Measurements from ENCODE around the gene MRPS31. TPM values are rescaled to one million over a fixed set of nuclear protein-coding genes. Genes with fewer than 3 reads are reported as not detected.

MRPS31 gene
- total RNA-seq, 1 experiment from 2014 or later: 22.8 TPM

- CTCF ChIA-PET: no interaction called here
- no peaks in the 10 kb centered on the region for H3K9me2 ChIP-seq (ENCODE audit: insufficient read depth)
- H3K4me3 ChIP-seq (replicated peaks in 1 of 2; ENCODE audit: low read depth in 1 of 2, low read length in 2 of 2): no peak overlapping the region
- H3K9ac ChIP-seq (ENCODE audit: low read length): no peak overlapping the region
- RAD21 ChIA-PET (ENCODE audit: low non-redundant PET in 1 of 2, low total read pairs in 2 of 2, uncharacterized antibody in 2 of 2, unreplicated experiment in 2 of 2): no interaction called here
- ATAC-seq: no peak
- H3K4me2 ChIP-seq (ENCODE audit: low read length): no peak overlapping the region; the same call in 1 of the 2 replicates
- H3K27me3 ChIP-seq (ENCODE audit: insufficient read depth, low read length): no peaks in the 10 kb centered on the region
- no peaks in the 10 kb centered on the region for H4K20me1 ChIP-seq (ENCODE audit: insufficient read depth)
- no peak for DNase-seq (ENCODE audit: low read depth, low spot score)
- H3K79me2 ChIP-seq (ENCODE audit: insufficient read depth, low read length): no peaks in the 10 kb centered on the region
- TF ChIP-seq ZNF274 (IDR thresholded peaks at IDR 0.05; ENCODE audit: low read depth, low read length): no peak
- no peak for TF ChIP-seq ZFX (IDR thresholded peaks at IDR 0.05)
- TF ChIP-seq, protein P1, sequence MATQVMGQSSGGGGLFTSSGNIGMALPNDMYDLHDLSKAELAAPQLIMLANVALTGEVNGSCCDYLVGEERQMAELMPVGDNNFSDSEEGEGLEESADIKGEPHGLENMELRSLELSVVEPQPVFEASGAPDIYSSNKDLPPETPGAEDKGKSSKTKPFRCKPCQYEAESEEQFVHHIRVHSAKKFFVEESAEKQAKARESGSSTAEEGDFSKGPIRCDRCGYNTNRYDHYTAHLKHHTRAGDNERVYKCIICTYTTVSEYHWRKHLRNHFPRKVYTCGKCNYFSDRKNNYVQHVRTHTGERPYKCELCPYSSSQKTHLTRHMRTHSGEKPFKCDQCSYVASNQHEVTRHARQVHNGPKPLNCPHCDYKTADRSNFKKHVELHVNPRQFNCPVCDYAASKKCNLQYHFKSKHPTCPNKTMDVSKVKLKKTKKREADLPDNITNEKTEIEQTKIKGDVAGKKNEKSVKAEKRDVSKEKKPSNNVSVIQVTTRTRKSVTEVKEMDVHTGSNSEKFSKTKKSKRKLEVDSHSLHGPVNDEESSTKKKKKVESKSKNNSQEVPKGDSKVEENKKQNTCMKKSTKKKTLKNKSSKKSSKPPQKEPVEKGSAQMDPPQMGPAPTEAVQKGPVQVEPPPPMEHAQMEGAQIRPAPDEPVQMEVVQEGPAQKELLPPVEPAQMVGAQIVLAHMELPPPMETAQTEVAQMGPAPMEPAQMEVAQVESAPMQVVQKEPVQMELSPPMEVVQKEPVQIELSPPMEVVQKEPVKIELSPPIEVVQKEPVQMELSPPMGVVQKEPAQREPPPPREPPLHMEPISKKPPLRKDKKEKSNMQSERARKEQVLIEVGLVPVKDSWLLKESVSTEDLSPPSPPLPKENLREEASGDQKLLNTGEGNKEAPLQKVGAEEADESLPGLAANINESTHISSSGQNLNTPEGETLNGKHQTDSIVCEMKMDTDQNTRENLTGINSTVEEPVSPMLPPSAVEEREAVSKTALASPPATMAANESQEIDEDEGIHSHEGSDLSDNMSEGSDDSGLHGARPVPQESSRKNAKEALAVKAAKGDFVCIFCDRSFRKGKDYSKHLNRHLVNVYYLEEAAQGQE (IDR thresholded peaks at IDR 0.05; ENCODE audit: low read depth): no peak
- TF ChIP-seq ELF1 (IDR thresholded peaks at IDR 0.05; ENCODE audit: borderline replicate concordance, low read depth): no peak
- no peak for TF ChIP-seq SRF (IDR thresholded peaks at IDR 0.05; ENCODE audit: low read depth)
- TF ChIP-seq, protein P2, sequence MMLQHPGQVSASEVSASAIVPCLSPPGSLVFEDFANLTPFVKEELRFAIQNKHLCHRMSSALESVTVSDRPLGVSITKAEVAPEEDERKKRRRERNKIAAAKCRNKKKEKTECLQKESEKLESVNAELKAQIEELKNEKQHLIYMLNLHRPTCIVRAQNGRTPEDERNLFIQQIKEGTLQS (IDR thresholded peaks at IDR 0.05): no peak
- no peak for TF ChIP-seq CEBPB (IDR thresholded peaks at IDR 0.05; ENCODE audit: low read depth)
- no peak for TF ChIP-seq EZH2phosphoT487 (IDR thresholded peaks at IDR 0.05; ENCODE audit: borderline replicate concordance)
- no peak for TF ChIP-seq RAD21 (IDR thresholded peaks at IDR 0.05; ENCODE audit: low read depth)
- no peak for TF ChIP-seq POLR2A (IDR thresholded peaks at IDR 0.05; ENCODE audit: borderline replicate concordance, extremely low read depth, insufficient read depth, insufficient read length)
- POLR2A ChIA-PET: no interaction called here
- no peak overlapping the region for H2AFZ ChIP-seq (ENCODE audit: low read depth, low read length, poor library complexity, severe bottlenecking)
- no peak overlapping the region for H3K27ac ChIP-seq (ENCODE audit: low read depth, low read length)
- intact Hi-C loops (cut with micrococcal nuclease): no loop called here
- H3K9me3 ChIP-seq (ENCODE audit: control insufficient read depth in 1 of 2, insufficient read depth in 1 of 2, low read depth in 1 of 2, low read length in 2 of 2): no peaks in the 10 kb centered on the region
- no TSS peak for BruUV-seq (replicated peaks)
- peaks cover 0 to 4% of the 10 kb centered on the region in 2 experiments; a peak in 1 of 4 replicates for H3K4me1 ChIP-seq (ENCODE audit: control insufficient read depth in 1 of 2, insufficient read depth in 2 of 2, low read length in 2 of 2)
- H3K36me3 ChIP-seq (ENCODE audit: control insufficient read depth in 1 of 2, insufficient read depth in 2 of 2, low read length in 2 of 2): no peaks in the 10 kb centered on the region
Observed at GRCh38 chr13:40692946-40693345, 78.0 kb downstream of the MRPS31 start.
